ENCODE data around the gene C8G.

C8G gene

DNA sequence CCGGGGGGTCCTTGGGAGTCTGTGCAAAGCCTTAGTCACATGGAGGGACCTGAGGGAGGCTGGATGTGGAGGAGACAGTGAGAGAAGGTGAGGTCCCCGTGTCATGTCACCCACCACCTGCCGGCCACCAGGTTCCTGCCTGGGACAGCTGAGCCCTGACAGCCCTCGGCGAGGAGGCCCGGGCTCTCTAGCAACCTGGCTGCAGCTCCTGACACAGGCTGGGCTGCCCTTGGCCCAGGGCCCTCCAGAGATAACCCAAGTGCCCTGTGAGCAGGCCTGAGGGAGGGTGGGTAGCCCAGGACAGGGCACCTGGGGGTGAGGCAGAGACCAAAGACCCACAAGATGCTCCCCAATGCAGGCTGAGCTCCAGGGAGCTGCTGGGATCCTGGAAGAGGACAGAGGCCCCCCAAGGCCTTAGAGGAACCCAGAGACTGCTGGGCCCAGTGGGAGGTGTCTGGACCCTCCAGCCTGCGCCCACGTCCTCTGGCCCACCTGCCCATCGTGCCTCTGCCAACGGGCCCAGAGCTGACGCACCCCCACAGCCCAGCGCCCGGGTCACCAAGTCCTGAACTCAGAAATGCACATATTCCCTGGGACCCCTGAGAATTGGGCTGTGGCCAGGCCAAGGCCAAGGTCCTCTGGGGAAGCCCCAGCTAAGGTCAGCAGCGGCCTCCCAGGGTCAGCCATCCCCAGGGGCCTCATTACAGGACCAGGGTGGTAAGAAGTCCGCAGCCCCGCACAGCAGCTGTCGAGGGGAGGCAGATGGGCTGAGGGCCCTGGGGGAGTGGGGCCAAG is 23.5 kb downstream of the C8G start:
- no peak for DNase-seq (ENCODE audit: low spot score)

DNA sequence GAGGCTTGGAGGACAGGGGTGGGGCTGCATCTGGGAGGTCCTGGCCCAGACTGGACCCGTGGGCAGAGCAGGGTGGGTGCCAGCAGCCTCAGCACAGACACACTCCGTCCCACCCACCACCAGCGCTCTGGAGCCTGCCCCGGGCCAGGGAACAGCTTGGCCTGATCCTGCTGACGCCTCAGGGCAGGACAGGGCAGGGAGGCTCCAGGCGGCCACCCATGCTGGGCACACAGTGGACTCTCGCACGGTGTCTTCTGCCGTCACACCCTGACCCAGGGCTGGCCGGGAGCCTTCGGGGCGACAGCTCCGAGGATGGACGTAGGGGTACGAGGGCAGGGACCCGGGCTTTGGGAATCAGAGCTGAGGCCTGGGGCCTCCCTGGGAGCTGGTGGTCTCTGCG is 24.1 kb downstream of the C8G start:
- DNase-seq (ENCODE audit: low spot score) = no peak

DNA sequence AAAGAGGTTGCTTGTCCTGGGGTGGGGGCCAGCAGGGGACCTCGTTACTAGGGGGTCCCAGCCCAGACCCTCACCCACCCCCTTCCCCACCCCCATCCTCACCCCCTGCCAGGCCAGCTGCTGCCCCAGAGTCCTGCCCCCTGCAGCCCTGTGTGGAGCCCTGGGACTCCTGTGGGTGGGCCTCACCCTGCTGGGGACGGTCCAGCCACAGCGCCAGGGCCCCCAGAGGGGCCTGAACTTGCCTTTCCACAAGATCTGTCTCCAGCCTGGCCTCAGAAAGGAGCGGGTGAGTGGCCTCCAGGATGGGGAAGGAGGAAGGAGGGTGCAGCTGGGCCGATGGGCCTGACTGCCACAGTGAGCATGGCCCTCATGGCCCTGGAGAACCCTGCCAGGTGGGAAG is 24.7 kb downstream of the C8G start:
- DNase-seq (ENCODE audit: low spot score) = no peak

DNA sequence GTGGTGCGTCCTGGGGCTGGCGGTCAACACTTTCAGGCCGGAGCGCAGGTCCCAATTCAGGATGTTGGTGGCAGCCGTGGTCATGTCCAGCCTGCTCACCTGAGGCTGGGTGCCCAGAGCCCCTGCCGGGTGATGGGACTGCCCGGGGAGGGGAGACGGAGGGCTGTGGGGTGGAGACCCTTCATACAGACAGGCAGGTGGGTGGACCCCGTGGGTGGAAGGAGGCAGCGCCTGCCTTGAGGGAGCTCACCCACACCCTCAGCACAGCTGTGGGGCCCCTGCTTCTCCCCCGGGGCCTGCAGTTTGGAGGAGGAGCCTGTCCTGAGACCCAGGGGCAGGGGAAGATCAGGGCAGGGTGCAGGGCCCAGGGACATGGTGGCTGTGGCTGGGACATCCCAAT is 25.3 kb downstream of the C8G start:
- DNase-seq (ENCODE audit: low spot score) = no peak

DNA sequence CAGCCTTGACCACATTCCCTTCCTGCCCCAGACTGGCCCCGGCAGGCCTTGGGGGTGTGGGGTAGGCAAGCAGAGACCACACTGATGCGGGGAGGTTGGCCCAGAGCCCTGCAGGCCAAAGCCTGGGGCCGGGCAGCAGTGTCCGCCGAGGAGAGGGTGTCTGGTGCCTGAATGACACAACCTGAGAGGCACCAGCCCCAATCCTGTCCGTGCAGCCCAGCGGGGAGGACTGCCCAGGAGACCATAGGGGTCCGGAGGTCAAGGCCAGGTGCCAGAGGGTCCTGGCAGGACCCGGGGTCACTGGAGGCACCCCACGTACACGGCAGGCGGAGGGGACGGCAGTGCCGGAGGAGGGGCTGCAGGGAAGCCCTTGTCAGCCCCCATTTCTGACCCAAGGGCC is 26.7 kb downstream of the C8G start:
- DNase-seq (ENCODE audit: low spot score) = no peak

DNA sequence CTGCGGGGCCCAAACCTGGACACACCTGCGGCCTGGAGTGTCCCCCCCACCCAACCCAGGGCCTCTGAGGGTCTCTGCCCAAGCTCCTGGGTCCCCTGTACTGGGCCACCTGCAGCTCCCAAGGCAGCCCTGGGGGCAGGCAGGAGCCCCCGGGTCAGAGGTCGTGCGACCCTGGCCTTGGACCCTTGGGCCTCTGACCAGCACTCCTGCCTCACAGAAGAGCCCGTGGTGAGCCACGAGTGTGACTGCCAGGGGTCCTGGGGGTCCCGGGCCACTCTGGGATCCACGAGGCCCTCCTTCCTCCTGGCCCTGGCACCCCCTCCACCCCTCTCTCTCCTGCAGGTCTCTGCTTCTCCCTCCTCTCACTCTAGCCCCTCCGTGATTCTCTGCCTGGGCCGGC is 27.3 kb downstream of the C8G start:
- DNase-seq (ENCODE audit: low spot score) = no peak

DNA sequence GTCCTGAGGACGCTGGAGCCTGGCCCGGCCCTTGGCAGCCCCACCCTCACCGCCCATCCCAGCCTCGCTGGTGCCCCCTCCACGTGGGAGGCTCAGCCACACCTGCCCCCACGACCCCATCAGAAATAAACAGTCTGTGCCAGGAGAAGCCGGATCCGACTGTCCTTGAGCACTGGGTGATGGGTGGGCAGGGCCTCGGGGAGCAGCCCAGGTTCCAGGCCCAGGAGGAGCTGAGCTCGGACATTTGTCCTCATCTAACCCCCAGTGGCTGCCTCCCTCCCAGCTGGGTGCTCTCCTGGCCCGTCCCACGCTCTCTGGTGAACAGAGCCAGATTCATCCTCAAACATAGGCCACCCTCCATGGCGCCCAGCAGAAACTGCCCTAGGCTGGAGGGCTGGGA is 27.7 kb downstream of the C8G start:
- no peak for DNase-seq (ENCODE audit: low spot score)

DNA sequence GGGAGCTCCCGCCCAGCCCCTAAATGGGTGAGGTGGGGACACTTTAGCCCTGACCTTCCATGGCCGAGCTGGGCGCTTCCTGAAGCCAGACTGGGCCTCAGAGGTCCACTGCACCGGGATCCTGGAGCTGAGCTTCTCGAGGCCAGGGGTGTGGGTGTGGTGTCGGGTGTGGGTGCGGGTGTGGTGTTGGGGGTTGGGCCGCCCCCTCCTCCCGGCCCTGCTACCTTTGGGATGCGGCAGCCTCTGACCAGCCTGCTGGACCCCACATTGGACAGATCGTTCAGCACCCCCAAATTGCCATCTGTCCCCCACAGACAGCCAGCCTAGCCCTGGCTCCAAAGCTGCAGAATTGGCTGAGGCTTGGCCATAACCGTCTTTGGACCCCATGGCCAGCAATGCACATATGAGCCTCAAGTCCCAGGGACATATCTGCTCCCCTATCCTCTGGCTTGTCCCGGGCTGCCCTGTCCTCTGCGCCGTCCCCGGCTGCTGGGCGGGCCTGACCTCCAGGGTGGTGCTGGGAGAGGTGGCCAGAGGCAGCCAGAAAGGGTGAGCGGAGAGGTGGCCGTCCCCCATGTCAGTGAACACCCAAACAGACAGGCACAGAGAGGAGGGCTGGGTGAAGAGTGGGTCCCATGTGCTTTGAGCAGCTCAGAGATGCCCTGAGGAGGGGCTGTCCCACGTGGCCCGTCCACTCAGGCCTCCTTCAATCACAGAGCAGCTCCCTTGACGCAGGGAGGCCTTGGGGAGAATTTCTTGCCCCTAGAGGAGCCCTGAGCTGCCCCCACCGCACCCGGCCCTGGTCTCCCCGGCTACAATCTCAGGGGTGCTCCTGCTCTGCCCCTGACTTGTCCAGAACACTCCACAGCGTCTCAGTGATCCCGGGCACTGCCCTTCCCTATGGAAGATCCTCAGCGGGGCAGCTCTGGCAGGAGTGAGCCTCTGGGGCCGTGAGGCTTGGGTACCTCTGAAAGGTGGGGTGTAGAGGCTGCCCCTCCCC is 28.9 kb downstream of the C8G start:
- no peak for DNase-seq (ENCODE audit: low spot score)

DNA sequence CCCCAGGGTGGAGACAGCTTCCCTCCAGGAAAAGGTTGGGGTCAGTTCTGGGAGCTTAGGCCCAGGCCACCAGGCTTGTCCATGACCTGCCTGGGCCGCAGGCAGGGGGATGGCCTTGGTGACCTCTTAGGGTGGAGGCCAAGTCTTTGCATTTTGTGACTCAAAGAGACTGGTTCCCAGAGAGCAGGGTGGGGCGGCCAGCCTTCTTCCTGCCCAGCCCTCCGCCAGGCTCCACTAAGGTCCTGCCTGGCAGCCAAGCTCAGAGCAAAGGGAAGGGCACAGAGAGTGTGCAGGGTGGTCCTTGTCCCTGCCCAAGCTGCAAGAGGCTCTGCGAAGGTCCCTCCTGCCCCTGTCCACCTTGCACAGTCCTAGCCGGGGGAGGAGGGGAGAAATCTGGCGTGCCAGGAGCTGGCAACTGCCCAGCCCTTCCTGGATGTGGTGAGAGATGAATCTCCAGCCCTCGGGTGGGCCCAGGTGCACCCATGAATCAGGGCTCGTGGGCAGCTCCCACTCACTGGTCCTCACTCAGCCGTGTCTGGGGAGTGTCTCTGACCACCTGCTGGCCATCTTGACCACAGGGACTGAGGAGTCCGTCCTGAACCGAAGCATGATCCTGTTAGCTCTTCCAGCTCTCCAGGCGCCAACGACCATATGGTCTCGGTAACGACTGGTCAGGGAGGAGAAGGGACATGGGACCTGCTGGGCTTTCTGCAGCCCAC is 29.9 kb downstream of the C8G start:
- DNase-seq (ENCODE audit: low spot score) = no peak

DNA sequence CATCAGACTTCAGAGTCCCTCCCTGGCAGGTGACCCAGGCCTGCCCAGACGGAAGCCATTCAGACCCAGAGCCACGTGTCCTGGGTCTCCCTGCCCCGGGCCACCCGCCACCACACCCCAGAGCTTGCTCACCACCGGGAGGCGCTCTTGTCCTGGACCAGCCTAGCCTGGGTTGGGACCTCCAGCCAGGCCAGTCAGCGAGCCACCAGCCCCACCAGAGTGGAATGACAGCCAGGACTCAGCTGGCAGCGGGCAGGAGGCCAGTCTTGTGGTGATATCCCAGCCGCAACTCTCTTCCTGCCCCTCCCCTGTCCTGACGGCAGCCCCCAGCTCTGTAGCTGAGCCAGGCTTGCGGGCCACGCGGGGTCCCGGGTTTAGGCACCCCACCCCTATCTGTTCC is 30.6 kb downstream of the C8G start:
- peak; percentile 91 for DNase-seq (ENCODE audit: low spot score)

DNA sequence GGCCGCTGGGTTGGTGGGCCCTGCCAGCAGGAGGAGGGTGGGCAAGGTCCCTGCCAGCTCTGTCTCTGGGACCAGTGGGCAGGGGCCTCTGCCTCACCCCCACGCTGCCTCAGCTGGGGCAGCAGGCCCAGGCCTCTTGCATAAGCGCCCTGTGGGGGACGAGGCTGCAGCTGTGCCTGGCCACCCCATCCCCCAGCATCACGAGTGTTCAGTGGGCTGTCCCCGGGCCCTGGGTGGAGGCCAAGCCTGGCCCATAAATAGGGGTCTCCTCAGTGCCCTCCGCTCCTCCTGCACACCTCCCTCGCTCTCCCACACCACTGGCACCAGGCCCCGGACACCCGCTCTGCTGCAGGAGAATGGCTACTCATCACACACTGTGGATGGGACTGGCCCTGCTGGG is 32.2 kb downstream of the C8G start, which contains the start of gene PTGDS:
Gene PTGDS (plus strand): TSS at position 282 of the 400 bp plus-strand sequence. CDS start 75 bp downstream, at position 357.
- peak; percentile 97 for DNase-seq (ENCODE audit: low spot score)

DNA sequence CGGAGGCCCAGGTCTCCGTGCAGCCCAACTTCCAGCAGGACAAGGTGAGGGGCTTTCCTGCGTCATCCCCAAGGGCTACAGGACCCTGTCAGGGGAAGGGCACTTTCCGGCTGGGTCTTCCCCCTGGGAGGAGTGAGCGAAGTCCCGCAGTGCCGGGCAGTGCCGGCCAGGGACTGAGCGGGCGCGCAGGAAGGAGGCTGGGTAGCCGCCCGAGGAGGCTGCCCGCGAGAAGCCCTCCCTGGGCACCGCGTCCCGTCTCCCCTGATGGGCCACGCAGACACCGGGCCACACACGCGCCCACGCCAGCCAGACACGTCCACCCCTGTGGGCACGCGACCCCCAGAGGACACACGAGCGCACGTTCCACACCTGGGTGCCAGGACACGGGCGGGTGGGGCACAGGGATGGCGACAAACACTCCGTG is 32.6 kb downstream of the C8G start:
- peak; percentile 45 for DNase-seq (ENCODE audit: low spot score)

DNA sequence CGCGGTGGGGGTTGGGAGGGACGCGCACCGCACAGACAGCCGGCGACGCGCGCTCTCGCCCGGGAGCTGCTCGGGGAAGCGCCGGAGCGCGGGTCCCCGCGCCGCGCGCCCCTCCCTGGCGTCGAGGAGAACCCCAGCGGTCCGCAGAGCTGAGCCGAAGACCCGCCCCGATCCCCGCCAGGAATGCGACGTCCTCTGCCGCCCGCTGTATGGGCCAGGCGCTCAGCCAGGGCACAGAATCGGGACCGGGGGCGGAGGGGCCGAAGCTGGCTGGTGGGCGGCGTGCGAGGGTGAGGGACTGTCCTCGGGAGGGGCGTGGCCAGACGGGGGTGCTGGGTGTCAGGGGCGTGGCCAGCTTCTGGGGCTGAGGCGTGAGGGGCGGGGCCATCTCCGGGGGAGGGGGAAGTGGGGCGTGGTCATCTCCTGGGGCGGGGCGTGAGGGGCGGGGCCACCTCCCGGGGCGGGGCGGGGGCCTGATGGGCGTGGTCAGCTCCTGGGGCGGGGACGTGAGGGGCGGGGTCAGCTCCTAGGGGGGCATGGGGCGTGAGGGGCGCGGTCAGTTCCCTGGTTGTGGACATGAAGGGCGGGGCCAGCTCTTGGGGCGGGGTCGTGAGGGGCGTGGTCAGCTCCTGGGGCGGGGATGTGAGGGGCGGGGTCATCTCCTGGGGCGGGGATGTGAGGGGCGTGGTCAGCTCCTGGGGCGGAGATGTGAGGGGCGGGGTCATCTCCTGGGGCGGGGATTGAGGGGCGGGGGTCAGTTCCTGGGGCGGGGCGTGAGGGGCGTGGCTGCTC is 33.2 kb downstream of the C8G start:
- DNase-seq (ENCODE audit: low spot score) = peak; percentile 95

DNA sequence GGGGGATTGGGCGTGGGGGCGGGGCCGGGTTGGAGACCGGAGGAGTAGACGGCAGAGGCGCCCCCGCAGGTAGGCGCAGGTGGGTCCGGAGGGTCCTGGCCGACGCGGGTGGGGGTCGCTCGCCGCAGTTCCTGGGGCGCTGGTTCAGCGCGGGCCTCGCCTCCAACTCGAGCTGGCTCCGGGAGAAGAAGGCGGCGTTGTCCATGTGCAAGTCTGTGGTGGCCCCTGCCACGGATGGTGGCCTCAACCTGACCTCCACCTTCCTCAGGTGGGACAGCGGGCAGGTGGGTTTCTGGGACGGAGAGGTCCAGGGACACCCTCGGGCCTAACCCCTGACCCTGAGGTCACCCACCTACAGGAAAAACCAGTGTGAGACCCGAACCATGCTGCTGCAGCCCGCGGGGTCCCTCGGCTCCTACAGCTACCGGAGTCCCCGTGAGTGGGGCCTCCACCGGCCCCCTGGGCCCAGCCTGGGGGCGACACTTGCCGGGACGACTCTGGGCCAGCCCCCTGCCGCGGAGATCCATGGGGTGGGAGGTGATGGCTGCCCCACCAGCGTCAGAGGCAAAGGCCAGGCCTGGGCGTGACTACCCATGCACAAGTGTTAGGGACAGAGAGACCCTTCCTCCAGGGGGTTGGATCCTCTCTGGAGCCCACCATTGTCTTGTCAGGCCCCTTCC is 34.0 kb downstream of the C8G start:
- no peak for DNase-seq (ENCODE audit: low spot score)

DNA sequence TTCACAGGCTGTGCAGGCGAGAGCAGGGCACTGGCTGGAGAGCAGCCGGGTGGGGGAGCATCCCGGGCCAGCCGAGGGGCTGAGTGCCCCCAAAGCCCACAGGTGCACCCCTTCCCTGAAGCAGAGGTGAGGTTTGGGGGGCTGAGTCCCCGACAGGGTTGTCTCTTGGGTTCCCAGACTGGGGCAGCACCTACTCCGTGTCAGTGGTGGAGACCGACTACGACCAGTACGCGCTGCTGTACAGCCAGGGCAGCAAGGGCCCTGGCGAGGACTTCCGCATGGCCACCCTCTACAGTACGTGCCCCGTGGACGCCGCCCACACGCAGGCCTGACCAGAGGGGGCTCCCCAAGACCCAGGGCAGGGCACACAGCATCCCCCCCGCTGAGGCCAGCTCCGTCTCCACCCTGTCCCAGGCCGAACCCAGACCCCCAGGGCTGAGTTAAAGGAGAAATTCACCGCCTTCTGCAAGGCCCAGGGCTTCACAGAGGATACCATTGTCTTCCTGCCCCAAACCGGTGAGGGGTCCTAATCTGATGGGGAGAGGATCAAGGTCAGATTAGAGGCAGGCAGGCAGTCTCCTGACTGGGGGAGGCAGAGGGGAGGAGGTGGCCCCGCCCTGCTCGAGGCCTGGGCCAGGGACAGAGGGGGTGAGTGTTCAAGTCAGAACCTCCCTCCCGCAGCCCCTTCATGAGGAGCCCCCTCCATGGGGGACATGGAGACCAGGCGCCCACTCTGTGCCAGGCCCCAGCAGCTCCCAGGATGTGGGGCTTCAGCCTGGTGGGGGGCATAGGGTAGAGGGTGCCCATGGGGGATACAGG is 34.9 kb downstream of the C8G start:
- DNase-seq (ENCODE audit: low spot score) = no peak

DNA sequence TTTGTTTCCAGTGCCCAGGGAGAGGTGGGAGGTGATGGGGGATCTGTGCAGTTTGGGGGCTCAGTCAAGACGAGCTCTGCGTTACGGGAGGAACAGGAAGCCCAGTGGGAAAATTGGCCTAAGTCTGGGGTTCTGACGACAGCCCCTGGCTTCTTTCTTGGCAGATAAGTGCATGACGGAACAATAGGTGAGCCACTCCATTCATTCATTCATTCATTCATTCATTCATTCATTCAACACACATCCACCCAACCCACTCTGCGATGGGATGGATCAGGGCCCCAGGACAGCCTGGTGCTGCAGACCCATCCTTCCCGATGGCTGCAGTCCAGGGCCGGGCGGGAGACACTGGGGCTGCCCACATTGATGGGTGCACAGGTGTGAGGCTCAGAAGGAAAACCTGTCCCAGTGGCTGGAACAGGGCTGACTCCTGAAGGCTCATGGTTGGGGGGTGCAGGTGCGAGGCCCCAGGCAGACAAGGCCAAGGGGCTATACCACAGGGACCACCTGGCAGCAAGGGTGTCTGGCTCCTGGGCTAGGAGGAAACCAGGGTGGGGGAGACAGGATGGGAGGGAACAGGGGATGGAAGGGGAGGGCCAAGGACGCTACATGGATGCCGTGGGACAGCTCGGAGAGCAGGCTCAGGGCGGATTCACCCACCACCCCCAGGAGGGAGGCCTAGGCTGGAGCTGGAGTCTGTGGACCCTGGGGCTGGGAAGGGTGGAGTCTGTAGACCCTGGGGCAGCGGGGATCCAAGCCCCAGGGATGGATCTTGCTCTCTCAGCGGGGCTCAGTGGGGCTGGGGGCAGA is 35.8 kb downstream of the C8G start:
- no peak for DNase-seq (ENCODE audit: low spot score)

DNA sequence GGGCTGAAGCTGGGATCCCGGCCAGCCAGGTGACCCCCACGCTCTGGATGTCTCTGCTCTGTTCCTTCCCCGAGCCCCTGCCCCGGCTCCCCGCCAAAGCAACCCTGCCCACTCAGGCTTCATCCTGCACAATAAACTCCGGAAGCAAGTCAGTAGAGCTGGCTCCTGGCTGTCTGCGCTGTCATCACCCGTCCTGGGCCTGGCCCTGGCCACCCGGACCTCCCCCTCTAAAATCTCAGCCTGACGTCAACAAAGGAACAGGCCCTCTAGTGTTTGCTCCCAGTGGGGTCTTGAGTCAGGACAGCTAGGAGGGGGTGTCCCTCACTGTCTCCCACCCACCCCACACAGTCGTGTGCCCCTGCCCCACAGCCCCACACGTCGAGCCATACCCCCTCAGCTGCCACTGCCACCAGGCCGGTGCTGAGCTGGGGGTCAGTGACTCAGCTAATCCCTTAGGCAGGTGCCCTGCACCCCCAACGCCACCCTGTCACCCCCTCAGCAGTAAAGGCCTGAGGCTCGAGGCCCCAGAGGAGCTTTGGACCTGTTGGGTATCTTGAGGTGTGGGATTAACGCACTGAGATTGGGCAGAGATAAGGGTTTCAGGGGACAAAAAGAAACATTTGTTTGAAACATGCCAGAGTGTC is 36.7 kb downstream of the C8G start:
- peak; percentile 74 for DNase-seq (ENCODE audit: low spot score)

DNA sequence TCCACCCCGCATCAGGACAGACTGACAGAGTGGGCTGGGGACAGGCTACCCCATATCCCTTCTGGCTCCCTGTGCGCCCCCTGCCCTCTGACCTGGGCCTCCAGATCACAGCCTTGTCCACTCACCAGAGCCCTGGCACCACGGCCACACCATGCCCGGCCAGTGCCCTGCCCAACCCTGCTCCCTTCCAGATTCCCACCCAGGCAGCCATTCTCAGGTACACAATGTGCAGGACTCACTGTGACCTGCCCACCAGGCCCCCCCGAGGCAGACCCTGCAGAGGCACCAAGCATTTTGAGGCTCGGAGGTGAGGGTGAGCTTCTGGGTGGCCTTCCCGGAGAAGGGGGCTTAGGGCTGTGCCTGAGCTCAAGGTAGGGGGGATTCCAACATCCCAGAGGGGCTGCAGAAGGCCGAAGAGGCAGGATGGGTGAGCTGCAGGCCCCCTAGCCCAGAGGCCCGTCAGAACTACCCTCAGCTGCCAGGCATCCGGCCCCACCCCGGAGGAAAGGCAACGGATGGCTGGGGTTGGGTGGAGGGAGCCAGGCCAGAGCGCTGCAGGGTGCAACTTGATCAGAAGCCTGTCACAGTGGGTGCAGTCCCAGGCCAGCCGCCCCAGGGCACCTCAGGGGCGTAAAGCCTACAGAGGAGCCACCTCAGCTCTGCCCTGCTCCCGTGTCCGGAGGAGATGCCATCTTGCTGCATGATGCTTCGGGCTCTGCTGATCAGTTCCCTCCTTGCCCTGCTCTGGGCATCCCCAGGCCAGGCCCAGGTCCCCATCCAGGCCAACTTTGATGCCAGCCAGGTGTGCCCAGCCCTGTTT is 37.4 kb downstream of the C8G start, which contains the start of gene LCNL1:
Gene LCNL1 (plus strand): TSS at position 762 of the 820 bp plus-strand sequence. CDS start 594 bp downstream, outside the sequence.
- DNase-seq (ENCODE audit: low spot score) = peak; percentile 75
